MM.1S (cell line): ENCODE data around the gene LILRB5.

ENCODE experiments used
- CTCF ChIP-seq: fragments of 300-600 bp; sonication (generic); IDR thresholded peaks from 2 replicates; pipeline ENCODE4 v1.5.1; 2016; ENCODE audit warnings: antibody characterized with exemption, low read length, mixed read lengths
- EZH2phosphoT487 ChIP-seq: fragments of 300-600 bp; sonication (generic); IDR thresholded peaks from 2 replicates; pipeline ENCODE4 v1.6.1; 2018; ENCODE audit warnings: antibody characterized with exemption, low read length

- TF ChIP-seq CTCF: no peak
- no peak for TF ChIP-seq EZH2phosphoT487
Measured at GRCh38 chr19:54204767-54205468, 52.2 kb downstream of the LILRB5 start.
